Measurements from ENCODE around the gene SCFD1.

DNA sequence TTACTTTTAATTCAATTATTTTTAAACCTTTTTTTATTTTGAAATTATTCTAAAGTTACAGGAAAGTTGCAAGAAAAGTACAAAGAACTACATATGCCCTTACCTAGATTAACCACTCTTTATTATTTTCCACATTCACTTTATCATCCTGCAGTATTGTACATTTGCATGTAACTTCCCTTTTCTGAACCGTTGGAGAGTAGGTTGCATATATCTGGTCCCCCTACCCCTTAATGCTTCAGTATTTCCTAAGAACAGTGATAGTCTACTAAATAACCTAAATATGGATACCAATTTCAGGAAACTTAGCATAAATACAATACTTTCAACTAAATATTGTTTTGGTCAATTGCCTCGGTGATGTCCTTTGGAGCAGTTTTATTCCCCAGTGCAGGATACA is 48.2 kb upstream of the SCFD1 start:
- TF ChIP-seq, protein P1, sequence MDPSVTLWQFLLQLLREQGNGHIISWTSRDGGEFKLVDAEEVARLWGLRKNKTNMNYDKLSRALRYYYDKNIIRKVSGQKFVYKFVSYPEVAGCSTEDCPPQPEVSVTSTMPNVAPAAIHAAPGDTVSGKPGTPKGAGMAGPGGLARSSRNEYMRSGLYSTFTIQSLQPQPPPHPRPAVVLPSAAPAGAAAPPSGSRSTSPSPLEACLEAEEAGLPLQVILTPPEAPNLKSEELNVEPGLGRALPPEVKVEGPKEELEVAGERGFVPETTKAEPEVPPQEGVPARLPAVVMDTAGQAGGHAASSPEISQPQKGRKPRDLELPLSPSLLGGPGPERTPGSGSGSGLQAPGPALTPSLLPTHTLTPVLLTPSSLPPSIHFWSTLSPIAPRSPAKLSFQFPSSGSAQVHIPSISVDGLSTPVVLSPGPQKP (IDR thresholded peaks at IDR 0.05; ENCODE audit: low read depth, low read length), result no peak
- TF ChIP-seq, protein P2, sequence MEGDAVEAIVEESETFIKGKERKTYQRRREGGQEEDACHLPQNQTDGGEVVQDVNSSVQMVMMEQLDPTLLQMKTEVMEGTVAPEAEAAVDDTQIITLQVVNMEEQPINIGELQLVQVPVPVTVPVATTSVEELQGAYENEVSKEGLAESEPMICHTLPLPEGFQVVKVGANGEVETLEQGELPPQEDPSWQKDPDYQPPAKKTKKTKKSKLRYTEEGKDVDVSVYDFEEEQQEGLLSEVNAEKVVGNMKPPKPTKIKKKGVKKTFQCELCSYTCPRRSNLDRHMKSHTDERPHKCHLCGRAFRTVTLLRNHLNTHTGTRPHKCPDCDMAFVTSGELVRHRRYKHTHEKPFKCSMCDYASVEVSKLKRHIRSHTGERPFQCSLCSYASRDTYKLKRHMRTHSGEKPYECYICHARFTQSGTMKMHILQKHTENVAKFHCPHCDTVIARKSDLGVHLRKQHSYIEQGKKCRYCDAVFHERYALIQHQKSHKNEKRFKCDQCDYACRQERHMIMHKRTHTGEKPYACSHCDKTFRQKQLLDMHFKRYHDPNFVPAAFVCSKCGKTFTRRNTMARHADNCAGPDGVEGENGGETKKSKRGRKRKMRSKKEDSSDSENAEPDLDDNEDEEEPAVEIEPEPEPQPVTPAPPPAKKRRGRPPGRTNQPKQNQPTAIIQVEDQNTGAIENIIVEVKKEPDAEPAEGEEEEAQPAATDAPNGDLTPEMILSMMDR (IDR thresholded peaks at IDR 0.05 in 2 of 3, conservative IDR thresholded peaks at IDR 0.05 in 1 of 3; ENCODE audit: control insufficient read depth in 2 of 3, extremely low read depth in 1 of 3, insufficient read depth in 1 of 3, low read depth in 3 of 3, low read length in 3 of 3), result no peak
- TF ChIP-seq TCF12 (IDR thresholded peaks at IDR 0.05; ENCODE audit: low read depth, low read length), result no peak
- no peak for TF ChIP-seq JUND (IDR thresholded peaks at IDR 0.05; ENCODE audit: low read depth, low read length)
- no peak for TF ChIP-seq GABPA (IDR thresholded peaks at IDR 0.05; ENCODE audit: low read depth)
- no peak for TF ChIP-seq SIN3A (IDR thresholded peaks at IDR 0.05; ENCODE audit: low read depth, low read length)
- TF ChIP-seq NFIC (IDR thresholded peaks at IDR 0.05; ENCODE audit: low read depth, low read length), result no peak
- no peak for TF ChIP-seq RAD21 (IDR thresholded peaks at IDR 0.05; ENCODE audit: insufficient read depth, low read depth, low read length)
- TF ChIP-seq, protein P3, sequence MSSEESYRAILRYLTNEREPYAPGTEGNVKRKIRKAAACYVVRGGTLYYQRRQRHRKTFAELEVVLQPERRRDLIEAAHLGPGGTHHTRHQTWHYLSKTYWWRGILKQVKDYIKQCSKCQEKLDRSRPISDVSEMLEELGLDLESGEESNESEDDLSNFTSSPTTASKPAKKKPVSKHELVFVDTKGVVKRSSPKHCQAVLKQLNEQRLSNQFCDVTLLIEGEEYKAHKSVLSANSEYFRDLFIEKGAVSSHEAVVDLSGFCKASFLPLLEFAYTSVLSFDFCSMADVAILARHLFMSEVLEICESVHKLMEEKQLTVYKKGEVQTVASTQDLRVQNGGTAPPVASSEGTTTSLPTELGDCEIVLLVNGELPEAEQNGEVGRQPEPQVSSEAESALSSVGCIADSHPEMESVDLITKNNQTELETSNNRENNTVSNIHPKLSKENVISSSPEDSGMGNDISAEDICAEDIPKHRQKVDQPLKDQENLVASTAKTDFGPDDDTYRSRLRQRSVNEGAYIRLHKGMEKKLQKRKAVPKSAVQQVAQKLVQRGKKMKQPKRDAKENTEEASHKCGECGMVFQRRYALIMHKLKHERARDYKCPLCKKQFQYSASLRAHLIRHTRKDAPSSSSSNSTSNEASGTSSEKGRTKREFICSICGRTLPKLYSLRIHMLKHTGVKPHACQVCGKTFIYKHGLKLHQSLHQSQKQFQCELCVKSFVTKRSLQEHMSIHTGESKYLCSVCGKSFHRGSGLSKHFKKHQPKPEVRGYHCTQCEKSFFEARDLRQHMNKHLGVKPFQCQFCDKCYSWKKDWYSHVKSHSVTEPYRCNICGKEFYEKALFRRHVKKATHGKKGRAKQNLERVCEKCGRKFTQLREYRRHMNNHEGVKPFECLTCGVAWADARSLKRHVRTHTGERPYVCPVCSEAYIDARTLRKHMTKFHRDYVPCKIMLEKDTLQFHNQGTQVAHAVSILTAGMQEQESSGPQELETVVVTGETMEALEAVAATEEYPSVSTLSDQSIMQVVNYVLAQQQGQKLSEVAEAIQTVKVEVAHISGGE (CRISPR knock-in tag; IDR thresholded peaks at IDR 0.05), result no peak
- TF ChIP-seq MYC (IDR thresholded peaks at IDR 0.05; ENCODE audit: insufficient read depth, insufficient read length, insufficient replicate concordance, low read length, severe bottlenecking), result no peak
- no peak for TF ChIP-seq EZH2 (IDR thresholded peaks at IDR 0.05; ENCODE audit: borderline replicate concordance, control insufficient read depth, low read depth, low read length)
- no peak for TF ChIP-seq NBN (IDR thresholded peaks at IDR 0.05)
- TF ChIP-seq MTA3 (IDR thresholded peaks at IDR 0.05; ENCODE audit: borderline replicate concordance, low read length), result no peak
- TF ChIP-seq CEBPB (IDR thresholded peaks at IDR 0.05; ENCODE audit: borderline replicate concordance in 1 of 2, low read depth in 2 of 2, low read length in 2 of 2), result no peak
